Astrocyte of the cerebellum (primary cell): ENCODE data around the gene CTSC.
"Not testable (repeated sequence)": the region's sequence is repeated elsewhere in the genome, so short reads cannot be mapped to it uniquely, and the experiment has no call there.

Source experiments
- DNase-seq: peaks from one replicate; pipeline ENCODE4 v3.0.0-alpha.2; 2011; ENCODE audit warnings: low read depth
- H3K4me3 ChIP-seq: 2 replicates; pipeline ENCODE4 v1.5.1; 2011; ENCODE audit warnings: mild to moderate bottlenecking, low read depth, low read length, moderate library complexity
- CTCF ChIP-seq: IDR thresholded peaks from 2 replicates; pipeline ENCODE4 v1.5.1; 2012; ENCODE audit warnings: low read length, low read depth, moderate library complexity, mild to moderate bottlenecking; ENCODE audit errors: missing control alignments
- in situ Hi-C: cut with HindIII; loops from 2 replicates; pipeline ENCODE4 v1.10.0; 2017; ENCODE audit warnings: low sequenced_read_pairs

The CTSC gene

GRCh38 chr11:88324562-88325345 is 12.8 kb downstream of the CTSC start:
- no peak for TF ChIP-seq CTCF
- no peak overlapping the region for H3K4me3 ChIP-seq
- in situ Hi-C loops = no loop called here
- DNase-seq = no peak

- H3K4me3 ChIP-seq, DNase-seq, in situ Hi-C loops: not testable (repeated sequence)
Measured at GRCh38 chr11:88322881-88323280, 14.7 kb downstream of the CTSC start.

- DNase-seq, H3K4me3 ChIP-seq, in situ Hi-C loops: not testable (repeated sequence)
Measured at GRCh38 chr11:88321412-88321811, 16.1 kb downstream of the CTSC start.

- in situ Hi-C loops = no loop called here
- no peak overlapping the region for H3K4me3 ChIP-seq
- TF ChIP-seq CTCF = no peak
- no peak for DNase-seq
Measured at GRCh38 chr11:88320149-88320559, 17.4 kb downstream of the CTSC start.

- no peak overlapping the region for H3K4me3 ChIP-seq
- no peak for DNase-seq
- no peak for TF ChIP-seq CTCF
- in situ Hi-C loops = no loop called here
Measured at GRCh38 chr11:88318017-88318416, 19.5 kb downstream of the CTSC start.

GRCh38 chr11:88317536-88317935 is 20.0 kb downstream of the CTSC start:
- no peak for TF ChIP-seq CTCF
- in situ Hi-C loops = no loop called here
- DNase-seq = no peak
- H3K4me3 ChIP-seq = no peak overlapping the region

GRCh38 chr11:88315981-88316441 is 21.5 kb downstream of the CTSC start:
- H3K4me3 ChIP-seq = no peak overlapping the region
- no peak for DNase-seq
- TF ChIP-seq CTCF = no peak
- in situ Hi-C loops = no loop called here
